GM21528 (cell line): ENCODE measurements around the gene ZMIZ1.
A peak's percentile ranks its signal among the peaks of the same experiment; 100 is the strongest.

ENCODE experiments used
- ATAC-seq: cut with Tn5 transposase; IDR thresholded peaks from one replicate; pipeline ENCODE4 v1.9.1; 2021; ENCODE audit warnings: mild to moderate bottlenecking, moderate library complexity; ENCODE audit not compliant: unreplicated experiment, low FRiP score

ZMIZ1 gene

GRCh38 chr10:79237454-79238157, 168.8 kb downstream of the ZMIZ1 start:
- no peak for ATAC-seq

GRCh38 chr10:79238158-79238520, 169.4 kb downstream of the ZMIZ1 start:
- ATAC-seq, result no peak

- ATAC-seq, result no peak
Observed at GRCh38 chr10:79238606-79239005, 169.8 kb downstream of the ZMIZ1 start.

GRCh38 chr10:79239275-79239779, 170.6 kb downstream of the ZMIZ1 start:
- ATAC-seq, result no peak

GRCh38 chr10:79239924-79240581, 171.3 kb downstream of the ZMIZ1 start:
- no peak for ATAC-seq

- no peak for ATAC-seq
Observed at GRCh38 chr10:79241629-79241989, 172.8 kb downstream of the ZMIZ1 start.

- no peak for ATAC-seq
Observed at GRCh38 chr10:79241990-79242619, 173.3 kb downstream of the ZMIZ1 start.

GRCh38 chr10:79242620-79243152, 173.9 kb downstream of the ZMIZ1 start:
- peak; percentile 30 for ATAC-seq

GRCh38 chr10:79243181-79244067, 174.7 kb downstream of the ZMIZ1 start:
- peak; percentile 49 for ATAC-seq

- no peak for ATAC-seq
Observed at GRCh38 chr10:79244068-79244442, 175.3 kb downstream of the ZMIZ1 start.

GRCh38 chr10:79244841-79245504, 176.2 kb downstream of the ZMIZ1 start:
- peak; percentile 34 for ATAC-seq

GRCh38 chr10:79245539-79246208, 176.9 kb downstream of the ZMIZ1 start:
- ATAC-seq, result no peak

GRCh38 chr10:79246209-79246581, 177.4 kb downstream of the ZMIZ1 start:
- no peak for ATAC-seq

GRCh38 chr10:79246606-79247275, 178.0 kb downstream of the ZMIZ1 start:
- ATAC-seq, result no peak

- ATAC-seq, result no peak
Observed at GRCh38 chr10:79247373-79248137, 178.8 kb downstream of the ZMIZ1 start.

GRCh38 chr10:79248341-79249185, 179.8 kb downstream of the ZMIZ1 start:
- ATAC-seq, result no peak
